Measurements from ENCODE around the gene SLC7A14.
A peak's percentile ranks its signal among the peaks of the same experiment; 100 is the strongest.

SLC7A14 gene

DNA sequence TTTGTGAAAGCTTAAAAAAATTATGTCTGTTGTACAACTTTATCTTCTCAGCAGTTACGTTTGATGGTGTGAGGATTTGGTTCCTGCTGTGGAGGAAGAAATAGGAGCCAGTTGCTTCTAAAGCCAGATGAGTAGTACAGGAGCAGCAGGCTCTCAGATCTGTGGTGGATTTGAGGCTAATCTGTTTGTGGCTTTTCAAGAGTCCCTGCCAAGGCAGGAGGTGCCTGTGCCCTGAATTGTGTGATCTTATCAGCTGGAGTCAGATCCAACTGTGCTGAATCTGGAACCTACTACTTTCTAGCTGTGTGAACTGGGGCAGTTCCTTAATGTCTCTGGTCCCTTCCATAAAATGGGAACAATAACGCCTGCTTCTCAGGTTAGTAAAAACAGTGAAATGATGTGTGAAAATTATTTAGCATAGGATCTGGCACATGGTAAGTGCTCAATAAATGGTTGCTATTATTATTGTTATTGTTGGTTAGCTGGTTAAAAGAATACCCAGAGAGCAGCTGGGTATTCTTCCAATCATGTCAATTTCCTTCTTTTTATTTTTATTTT lies 159.6 kb downstream of the SLC7A14 start:
- DNase-seq (ENCODE audit: low read depth) = no peak

GRCh38 chr3:170425491-170426239 lies 160.2 kb downstream of the SLC7A14 start:
- DNase-seq (ENCODE audit: low read depth) = no peak

DNA sequence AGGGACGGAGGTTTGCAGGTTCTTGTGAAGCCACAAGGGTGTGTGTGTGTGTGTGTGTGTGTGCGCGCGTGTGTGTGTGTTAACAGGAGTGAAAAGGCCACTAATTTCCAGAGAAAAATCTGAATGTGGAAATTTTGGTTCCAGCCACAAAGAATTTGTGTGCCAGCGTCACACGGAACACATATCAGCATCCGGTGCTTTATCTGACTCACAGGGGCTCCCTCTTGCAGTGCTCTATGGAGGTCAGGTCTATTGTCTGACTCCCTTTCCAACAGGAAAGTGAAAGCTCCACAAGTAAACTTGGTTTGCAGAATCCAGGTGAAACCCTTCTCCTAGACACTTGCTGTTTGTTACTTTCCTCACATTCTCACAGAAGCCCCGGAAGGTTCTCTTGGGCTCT lies 161.0 kb downstream of the SLC7A14 start:
- no peak for DNase-seq (ENCODE audit: low read depth)

GRCh38 chr3:170423001-170423615 lies 162.8 kb downstream of the SLC7A14 start:
- no peak for DNase-seq (ENCODE audit: low read depth)

- no peak for DNase-seq (ENCODE audit: low read depth)
These were observed 164.1 kb downstream of the SLC7A14 start for GRCh38 chr3:170421758-170422157.

GRCh38 chr3:170421111-170421641 lies 164.7 kb downstream of the SLC7A14 start:
- no peak for DNase-seq (ENCODE audit: low read depth)

DNA sequence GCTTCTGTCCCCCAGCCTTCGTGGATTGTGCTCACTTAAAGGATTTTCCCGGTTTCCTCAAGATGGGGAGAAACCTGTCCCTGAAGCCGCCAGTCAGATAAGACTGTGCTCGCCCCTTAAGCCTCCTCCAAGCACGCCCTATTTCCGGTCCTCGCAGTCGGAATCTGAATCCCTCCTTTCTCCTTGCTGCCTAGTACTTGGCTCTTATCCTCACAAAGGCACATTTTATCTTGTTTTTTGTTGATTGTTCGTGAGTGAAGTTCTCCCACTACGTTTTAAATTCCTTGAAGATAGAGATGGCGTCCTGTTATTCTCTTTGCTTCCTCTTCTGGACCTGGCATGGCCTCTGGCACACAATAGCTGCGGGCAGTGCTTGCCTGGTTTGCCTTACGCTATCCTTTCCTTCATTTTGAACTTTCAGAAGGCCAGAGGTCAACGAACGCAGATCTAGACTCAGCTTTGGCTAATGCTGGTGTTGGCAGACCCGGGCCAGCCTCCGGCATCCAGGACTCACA lies 165.5 kb downstream of the SLC7A14 start:
- no peak for DNase-seq (ENCODE audit: low read depth)

DNA sequence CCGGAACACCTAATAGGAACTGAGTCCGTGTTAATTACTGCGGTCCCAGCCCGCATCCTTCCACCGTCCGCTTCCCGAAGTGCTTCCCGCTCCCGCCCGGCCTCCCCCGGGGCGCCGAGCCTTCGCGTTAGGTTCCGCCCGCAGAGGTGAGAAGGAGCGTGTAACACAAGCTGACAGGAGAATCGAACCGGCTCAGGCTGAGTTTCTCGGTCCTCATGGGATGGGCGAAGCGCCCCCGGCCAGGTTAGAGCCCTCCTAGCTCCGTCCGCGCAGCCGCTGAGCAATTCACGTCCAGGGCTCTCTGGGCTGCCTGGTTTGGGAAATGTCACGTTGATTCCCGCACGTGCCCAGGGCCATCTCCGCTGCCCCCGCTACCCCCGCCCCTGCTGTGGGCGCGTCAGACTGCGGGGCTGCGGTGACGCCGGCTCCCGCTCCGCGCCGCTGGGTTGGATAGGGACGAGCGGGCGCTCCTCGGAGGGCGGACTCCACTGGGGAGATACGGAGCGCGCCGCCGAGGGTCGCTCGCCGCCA lies 166.3 kb downstream of the SLC7A14 start:
- no peak for DNase-seq (ENCODE audit: low read depth)

DNA sequence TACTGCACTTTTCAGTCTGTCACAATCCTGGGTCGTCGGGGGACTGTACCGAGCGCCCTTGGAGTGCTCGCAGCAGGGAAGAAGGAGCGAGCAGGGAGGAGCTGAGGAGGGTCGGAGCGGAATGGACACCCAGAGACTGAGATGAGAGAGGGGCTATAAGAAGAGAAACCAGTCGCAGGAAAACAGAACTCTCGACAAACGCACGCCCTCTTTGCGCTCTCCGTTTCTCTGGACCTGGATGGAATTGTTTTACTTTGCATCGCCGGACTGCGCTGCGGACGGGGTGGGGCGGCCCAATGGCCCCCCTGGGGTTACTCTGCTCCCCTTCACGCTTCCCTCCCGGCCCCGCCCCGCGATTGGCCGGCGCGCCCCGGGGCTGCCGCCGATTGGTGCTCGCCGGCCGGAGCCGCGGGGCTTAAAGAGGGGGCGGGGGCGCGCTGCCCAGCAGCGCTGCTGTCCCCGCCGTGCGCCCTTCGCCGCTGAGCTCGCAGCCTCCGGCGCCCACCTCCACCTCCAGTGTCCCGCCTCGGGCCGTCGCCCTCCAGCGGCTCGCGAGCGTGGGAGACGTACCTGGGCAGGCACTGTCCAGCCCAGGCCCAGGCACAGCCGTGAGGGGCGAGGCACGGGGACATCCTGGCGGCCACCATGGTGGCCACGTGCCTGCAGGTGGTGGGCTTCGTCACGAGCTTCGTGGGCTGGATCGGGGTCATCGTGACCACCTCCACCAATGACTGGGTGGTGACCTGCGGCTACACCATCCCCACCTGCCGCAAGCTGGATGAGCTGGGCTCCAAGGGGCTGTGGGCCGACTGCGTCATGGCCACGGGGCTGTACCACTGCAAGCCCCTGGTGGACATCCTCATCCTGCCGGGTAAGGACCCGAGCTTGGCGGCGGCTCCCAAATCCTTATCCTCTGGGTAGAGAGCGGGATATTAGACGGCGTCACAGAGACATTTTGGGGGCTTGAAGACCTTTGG lies 167.2 kb downstream of the SLC7A14 start, which contains the start of gene CLDN11:
TSS of gene CLDN11 (plus strand) at position 447 of the 977 bp plus-strand sequence. CDS start at position 646, 199 bp downstream.
- no peak for DNase-seq (ENCODE audit: low read depth)

GRCh38 chr3:170417090-170417489 lies 168.8 kb downstream of the SLC7A14 start:
- no peak for DNase-seq (ENCODE audit: low read depth)

- DNase-seq (ENCODE audit: low read depth) = peak; percentile 80
These were observed 171.6 kb downstream of the SLC7A14 start for GRCh38 chr3:170414202-170414663.

GRCh38 chr3:170413291-170413690 lies 172.6 kb downstream of the SLC7A14 start:
- DNase-seq (ENCODE audit: low read depth) = no peak

DNA sequence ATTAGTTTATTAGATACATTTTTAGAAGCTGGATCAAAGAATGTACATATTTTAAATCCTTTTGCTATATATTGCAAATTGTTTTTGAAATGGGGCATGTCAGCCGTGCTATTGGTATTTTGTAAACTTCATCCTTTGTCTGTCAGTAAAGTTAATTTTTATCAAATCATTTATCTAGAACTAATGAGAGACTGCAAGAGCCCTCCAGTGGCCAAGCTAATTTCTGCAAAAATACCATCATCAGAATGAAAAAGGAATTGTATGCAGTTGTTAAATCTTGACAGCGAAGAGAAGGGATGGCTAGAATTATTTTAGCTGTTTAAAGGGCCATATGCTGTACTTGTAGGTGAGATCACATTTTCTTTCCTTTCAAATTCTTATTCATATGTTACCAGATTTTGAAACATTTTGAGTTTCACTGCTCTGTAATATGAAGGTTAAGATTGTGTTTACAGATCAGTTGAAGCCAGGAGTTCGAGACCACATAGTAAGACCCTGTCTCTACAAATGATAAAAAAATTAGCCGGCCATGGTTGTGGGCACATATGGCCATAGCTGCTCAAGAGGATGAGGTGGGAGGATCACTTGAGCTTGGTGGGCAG lies 175.3 kb downstream of the SLC7A14 start:
- DNase-seq (ENCODE audit: low read depth) = no peak

Data from HS-27A (cell line).